ENCODE results near the gene PLAAT3.
A peak's percentile ranks its signal among the peaks of the same experiment; 100 is the strongest.
"Not testable (repeated sequence)": the region's sequence is repeated elsewhere in the genome, so short reads cannot be mapped to it uniquely, and the experiment has no call there.

PLAAT3 gene

GRCh38 chr11:63616953-63617352, 2.7 kb upstream of the PLAAT3 start:
- Mint-ChIP-seq H3K27me3 (peaks cover 4% of the 10 kb centered on the region), H3K27ac (no peak overlapping the region), H3K9me3 (no peaks in the 10 kb centered on the region), H3K4me3 (no peak overlapping the region), H3K4me1 (peaks cover 16% of the 10 kb centered on the region), H3K36me3 (ENCODE audit: low read depth) (no peaks in the 10 kb centered on the region)
- no peak for DNase-seq
- no peak for ATAC-seq

- peak overlapping the region; percentile 79 for H3K4me3 Mint-ChIP-seq
- no peaks in the 10 kb centered on the region for H3K9me3 Mint-ChIP-seq
- H3K27ac Mint-ChIP-seq = no peak overlapping the region
- peak; percentile 31 for DNase-seq
- peak; percentile 42 for ATAC-seq
- peaks cover 32% of the 10 kb centered on the region for H3K4me1 Mint-ChIP-seq
- H3K27me3 Mint-ChIP-seq = peaks cover 4% of the 10 kb centered on the region
- no peaks in the 10 kb centered on the region for H3K36me3 Mint-ChIP-seq (ENCODE audit: low read depth)
Measured at GRCh38 chr11:63613517-63614135, 607 bp downstream of the PLAAT3 start.

- Mint-ChIP-seq H3K4me3 (no peak overlapping the region), H3K27ac (no peak overlapping the region), H3K4me1 (peaks cover 41% of the 10 kb centered on the region), H3K9me3 (no peaks in the 10 kb centered on the region), H3K27me3 (peaks cover 4% of the 10 kb centered on the region), H3K36me3 (ENCODE audit: low read depth) (no peaks in the 10 kb centered on the region)
- ATAC-seq = no peak
- DNase-seq = no peak
Measured at GRCh38 chr11:63612181-63612580, 2.1 kb downstream of the PLAAT3 start.

- DNase-seq = no peak
- H3K36me3 Mint-ChIP-seq (ENCODE audit: low read depth) = no peaks in the 10 kb centered on the region
- no peaks in the 10 kb centered on the region for H3K9me3 Mint-ChIP-seq
- H3K27ac Mint-ChIP-seq = no peak overlapping the region
- no peak for ATAC-seq
- peaks cover 4% of the 10 kb centered on the region for H3K27me3 Mint-ChIP-seq
- H3K4me1 Mint-ChIP-seq = peaks cover 41% of the 10 kb centered on the region
- H3K4me3 Mint-ChIP-seq = no peak overlapping the region
Measured at GRCh38 chr11:63611395-63611747, 2.9 kb downstream of the PLAAT3 start.

GRCh38 chr11:63610604-63611394, 3.4 kb downstream of the PLAAT3 start:
- ATAC-seq (no peak), DNase-seq (no peak)
- Mint-ChIP-seq H3K36me3 (ENCODE audit: low read depth) (no peaks in the 10 kb centered on the region), H3K27ac (no peak overlapping the region), H3K27me3 (peaks cover 4% of the 10 kb centered on the region), H3K4me1 (peaks cover 41% of the 10 kb centered on the region), H3K9me3 (no peaks in the 10 kb centered on the region), H3K4me3 (no peak overlapping the region)

GRCh38 chr11:63609971-63610580, 4.2 kb downstream of the PLAAT3 start:
- H3K4me1 Mint-ChIP-seq = peaks cover 41% of the 10 kb centered on the region
- H3K9me3 Mint-ChIP-seq = no peaks in the 10 kb centered on the region
- H3K27me3 Mint-ChIP-seq = peaks cover 4% of the 10 kb centered on the region
- DNase-seq (no peak), ATAC-seq (no peak)
- H3K4me3 Mint-ChIP-seq = no peak overlapping the region
- H3K27ac Mint-ChIP-seq = no peak overlapping the region
- H3K36me3 Mint-ChIP-seq (ENCODE audit: low read depth) = no peaks in the 10 kb centered on the region

- ATAC-seq (no peak), DNase-seq (no peak)
- peaks cover 4% of the 10 kb centered on the region for H3K27me3 Mint-ChIP-seq
- H3K27ac Mint-ChIP-seq = peak overlapping the region; percentile 60
- H3K4me1 Mint-ChIP-seq = peaks cover 40% of the 10 kb centered on the region
- no peaks in the 10 kb centered on the region for H3K36me3 Mint-ChIP-seq (ENCODE audit: low read depth)
- H3K4me3 Mint-ChIP-seq = no peak overlapping the region
- H3K9me3 Mint-ChIP-seq = no peaks in the 10 kb centered on the region
Measured at GRCh38 chr11:63609536-63609935, 4.7 kb downstream of the PLAAT3 start.

- peaks cover 4% of the 10 kb centered on the region for H3K27me3 Mint-ChIP-seq
- H3K4me1 Mint-ChIP-seq = peaks cover 34% of the 10 kb centered on the region
- peak overlapping the region; percentile 1 for H3K4me3 Mint-ChIP-seq
- peak; percentile 47 for ATAC-seq
- peak; percentile 23 for DNase-seq
- H3K9me3 Mint-ChIP-seq = no peaks in the 10 kb centered on the region
- H3K27ac Mint-ChIP-seq = peak overlapping the region; percentile 60
- no peaks in the 10 kb centered on the region for H3K36me3 Mint-ChIP-seq (ENCODE audit: low read depth)
Measured at GRCh38 chr11:63608353-63609345, 5.6 kb downstream of the PLAAT3 start.

GRCh38 chr11:63603180-63603518, 11.1 kb downstream of the PLAAT3 start:
- H3K27ac Mint-ChIP-seq = no peak overlapping the region
- H3K4me1 Mint-ChIP-seq = peaks cover 9% of the 10 kb centered on the region
- ATAC-seq = peak; percentile 43

GRCh38 chr11:63602290-63603179, 11.7 kb downstream of the PLAAT3 start:
- H3K9me3 Mint-ChIP-seq; ATAC-seq; DNase-seq; H3K4me1 Mint-ChIP-seq; H3K27me3 Mint-ChIP-seq; H3K36me3 Mint-ChIP-seq (ENCODE audit: low read depth); H3K27ac Mint-ChIP-seq; H3K4me3 Mint-ChIP-seq: not testable (repeated sequence)

More at GRCh38 chr11:63603180-63603518, 11.1 kb downstream of the PLAAT3 start:
- no peaks in the 10 kb centered on the region for H3K9me3 Mint-ChIP-seq
- H3K4me3 Mint-ChIP-seq = no peak overlapping the region
- H3K27me3 Mint-ChIP-seq = no peaks in the 10 kb centered on the region
- H3K36me3 Mint-ChIP-seq (ENCODE audit: low read depth) = no peaks in the 10 kb centered on the region
- DNase-seq = no peak

GRCh38 chr11:63599211-63600122, 14.8 kb downstream of the PLAAT3 start:
- Mint-ChIP-seq H3K4me3 (no peak overlapping the region), H3K36me3 (ENCODE audit: low read depth) (no peaks in the 10 kb centered on the region), H3K4me1 (peaks cover 6% of the 10 kb centered on the region), H3K27me3 (no peaks in the 10 kb centered on the region), H3K27ac (no peak overlapping the region), H3K9me3 (no peaks in the 10 kb centered on the region)
- ATAC-seq (no peak), DNase-seq (no peak)

GRCh38 chr11:63598556-63598955, 15.7 kb downstream of the PLAAT3 start:
- no peaks in the 10 kb centered on the region for H3K9me3 Mint-ChIP-seq
- no peaks in the 10 kb centered on the region for H3K36me3 Mint-ChIP-seq (ENCODE audit: low read depth)
- no peak for ATAC-seq
- no peak overlapping the region for H3K4me3 Mint-ChIP-seq
- no peak overlapping the region for H3K27ac Mint-ChIP-seq
- DNase-seq = no peak
- peaks cover 6% of the 10 kb centered on the region for H3K4me1 Mint-ChIP-seq
- H3K27me3 Mint-ChIP-seq = no peaks in the 10 kb centered on the region

GRCh38 chr11:63595296-63595695, 18.9 kb downstream of the PLAAT3 start:
- Mint-ChIP-seq H3K27me3 (no peaks in the 10 kb centered on the region), H3K27ac (no peak overlapping the region), H3K9me3 (no peaks in the 10 kb centered on the region), H3K4me3 (no peak overlapping the region), H3K4me1 (no peaks in the 10 kb centered on the region), H3K36me3 (ENCODE audit: low read depth) (no peaks in the 10 kb centered on the region)
- no peak for DNase-seq
- no peak for ATAC-seq
